K562 (cell line): ENCODE results near the gene WNK1. TPM values are rescaled to one million over a fixed set of nuclear protein-coding genes. Genes with fewer than 3 reads are reported as not detected.

Experiments used
- CBX3 ChIP-seq, 2 experiments: IDR thresholded peaks; 1 replicate in 1 of 2; 2 replicates in 1 of 2; pipeline ENCODE4 v1.6.1; 2012; ENCODE audit warnings: inconsistent platforms in 2 of 2, low read length in 2 of 2, borderline replicate concordance in 1 of 2, control low read depth in 1 of 2
- CBX8 ChIP-seq: fragments of 200-600 bp; sonication (generic); IDR thresholded peaks from 2 replicates; pipeline ENCODE4 v1.6.1; 2012; ENCODE audit warnings: borderline replicate concordance, mixed run types, low read depth, mild to moderate bottlenecking, moderate library complexity, mixed read lengths, low read length, control low read depth, inconsistent platforms; ENCODE audit not compliant: poor library complexity, severe bottlenecking; ENCODE audit errors: extremely low read depth
- DIDO1 ChIP-seq: fragments of 450-650 bp; IDR thresholded peaks from 2 replicates; pipeline ENCODE4 v1.6.1; 2016; ENCODE audit warnings: low read depth, missing biosample characterization, missing genetic modification characterization
- ESRRB ChIP-seq: fragments of 250-450 bp; sonication (Bioruptor Pico); IDR thresholded peaks from 2 replicates; pipeline ENCODE4 v1.5.0; 2020; ENCODE audit warnings: mild to moderate bottlenecking, moderate library complexity, borderline replicate concordance
- GABPB2 ChIP-seq: fragments of 250-450 bp; sonication (Bioruptor Pico); conservative IDR thresholded peaks from 2 replicates; pipeline ENCODE4 v1.5.1; 2021; ENCODE audit warnings: mild to moderate bottlenecking
- GTF2E2 ChIP-seq: fragments of 200-800 bp; sonication (Bioruptor generic); IDR thresholded peaks from 2 replicates; pipeline ENCODE4 v1.6.1; 2016; ENCODE audit warnings: missing genetic modification characterization, missing compliant biosample characterization
- HNRNPLL ChIP-seq: fragments of 200-400 bp; formaldehyde crosslinking; IDR thresholded peaks from 2 replicates; pipeline ENCODE4 v1.6.1; 2017; ENCODE audit warnings: low read length, low read depth, mild to moderate bottlenecking; ENCODE audit not compliant: poor library complexity, severe bottlenecking
- KAT2B ChIP-seq: IDR thresholded peaks from one replicate; pipeline ENCODE4 v1.6.1; 2012; ENCODE audit warnings: low read depth, mild to moderate bottlenecking, control low read depth, inconsistent platforms, low read length, moderate library complexity
- POLR2G ChIP-seq: fragments of 200-400 bp; formaldehyde crosslinking; IDR thresholded peaks from 2 replicates; pipeline ENCODE4 v1.6.1; 2017; ENCODE audit warnings: low read depth, mild to moderate bottlenecking, antibody characterized with exemption, low read length, moderate library complexity
- RBM14 ChIP-seq: fragments of 200-400 bp; formaldehyde crosslinking; IDR thresholded peaks from 2 replicates; pipeline ENCODE4 v1.6.1; 2018; ENCODE audit warnings: low read depth, mild to moderate bottlenecking, low read length, moderate library complexity, borderline replicate concordance; ENCODE audit not compliant: insufficient read depth
- XRCC5 ChIP-seq: fragments of 200-400 bp; formaldehyde crosslinking; IDR thresholded peaks from 2 replicates; pipeline ENCODE4 v1.6.1; 2017; ENCODE audit warnings: low read depth, mild to moderate bottlenecking, low read length
- ZEB2 ChIP-seq: fragments of 450-650 bp; IDR thresholded peaks from 2 replicates; pipeline ENCODE4 v1.6.1; 2016
- ZFPM2 ChIP-seq: fragments of 250-450 bp; sonication (Bioruptor Pico); IDR thresholded peaks from 2 replicates; pipeline ENCODE4 v1.5.1; 2022; ENCODE audit warnings: mild to moderate bottlenecking
- polyA plus RNA-seq, 8 experiments: library from polyadenylated mRNA; depleted of rRNA in 4 of 8; stranded (reverse) in 5 of 8; unstranded in 3 of 8; fragments of >200 nt; fragmentation: Nextera tagmentation in 2 of 8; fragmentation: Illumina TruSeq in 1 of 8; extraction: Ambion mirVana in 2 of 8; extraction: Trizol in 1 of 8; gene quantifications; 2 replicates each; pipeline versions ENCODE4 v1.2.1 to v1.2.3, GENCODE V29; 2011 to 2014; ENCODE audit warnings: inconsistent platforms in 1 of 8, missing spikeins in 1 of 8
- total RNA-seq, 7 experiments: library from RNA; depleted of rRNA in 6 of 7; stranded (reverse); fragments of >200 nt in 6 of 7; fragmentation: Illumina TruSeq in 2 of 7; extraction: Trizol in 2 of 7; gene quantifications; 2 replicates each; pipeline versions ENCODE4 v1.2.1 to v1.2.3, GENCODE V29; 2011 to 2021; ENCODE audit warnings: low replicate concordance in 1 of 7
- TF ChIP-seq, protein P1 (sequence below): fragments of 250-450 bp; sonication (Bioruptor Pico); IDR thresholded peaks from 2 replicates; pipeline ENCODE4 v1.4.0; 2020
- TF ChIP-seq, protein P2 (sequence below), 2 experiments: IDR thresholded peaks; 2 replicates each; pipeline ENCODE4 v1.6.1; 2011; ENCODE audit warnings: borderline replicate concordance in 1 of 2, control low read depth in 1 of 2, low read depth in 1 of 2, low read length in 1 of 2, mild to moderate bottlenecking in 1 of 2, mixed read lengths in 1 of 2, moderate library complexity in 1 of 2; ENCODE audit not compliant: insufficient read depth in 1 of 2, insufficient read length in 1 of 2, poor library complexity in 1 of 2, severe bottlenecking in 1 of 2; ENCODE audit errors: extremely low read depth in 1 of 2
- TF ChIP-seq, protein P3 (sequence below), 3 experiments: fragments of 200-800 bp in 1 of 3; fragments of 250-450 bp in 1 of 3; fragments of 450-650 bp in 1 of 3; sonication (Bioruptor Pico) in 1 of 3; sonication (Bioruptor generic) in 1 of 3; formaldehyde crosslinking in 1 of 3; IDR thresholded peaks; 2 replicates each; pipeline versions ENCODE4 v1.6.1 to v1.8.0; 2016 to 2022; ENCODE audit warnings: mild to moderate bottlenecking in 2 of 3, missing genetic modification characterization in 2 of 3, missing compliant biosample characterization in 1 of 3, moderate library complexity in 1 of 3
- TF ChIP-seq, protein P4 (sequence below): fragments of 250-450 bp; sonication (Bioruptor Pico); IDR thresholded peaks from 2 replicates; pipeline ENCODE4 v1.4.0; 2020; ENCODE audit warnings: borderline replicate concordance

The WNK1 gene
- total and polyA plus RNA-seq, 9 of the 15 experiments (the other 6 are each of a cell fraction or from before 2014, with no cell fraction given) = 4.3 to 73.9 (median 31.0) TPM

DNA sequence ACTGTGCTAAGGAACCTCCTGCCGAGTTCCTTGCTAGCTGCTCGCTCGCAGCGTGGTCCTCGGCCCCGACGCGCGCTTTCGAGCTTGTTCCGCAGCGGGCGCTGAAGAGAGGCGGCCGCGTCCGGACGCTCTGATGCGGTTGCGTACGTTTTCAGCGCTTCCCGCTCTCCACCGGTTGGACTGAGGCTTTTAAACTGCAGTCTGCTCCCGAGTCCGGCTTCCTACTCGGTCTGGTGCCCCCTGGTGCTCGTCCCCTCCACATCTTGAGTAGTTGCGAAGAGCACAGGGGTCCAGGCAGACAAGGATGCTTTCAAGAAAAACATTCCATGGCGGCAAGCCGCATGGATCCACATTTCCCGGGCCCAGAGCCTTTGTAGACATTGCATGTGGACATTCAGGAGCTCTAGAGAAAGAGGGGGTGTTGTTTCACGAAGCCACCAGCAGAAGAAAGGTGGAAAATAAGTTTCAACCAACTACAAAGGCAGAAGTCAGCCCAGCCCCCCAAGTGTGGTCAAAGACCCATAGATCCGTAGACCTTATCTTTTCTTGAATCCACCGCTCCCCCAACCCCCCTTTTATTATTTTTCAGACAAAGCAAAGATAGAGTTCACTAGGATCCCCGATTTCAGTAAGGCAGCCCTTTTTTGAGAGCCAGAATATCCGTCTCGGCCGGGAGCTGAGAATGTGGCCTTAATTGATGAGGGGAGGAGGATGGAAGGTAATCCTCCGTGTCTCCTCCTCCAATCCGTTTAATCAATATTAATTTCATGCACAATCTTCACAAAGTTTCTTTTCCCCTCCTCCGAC is 984 bp upstream of the WNK1 start (continued):
- TF ChIP-seq HNRNPLL (peak; percentile 100), ESRRB (CRISPR knock-in tag) (no peak), CBX3 (IDR thresholded peaks at IDR 0.05; ENCODE audit: borderline replicate concordance in 1 of 2, low read length in 2 of 2) (peak in 1 of 2 experiments; percentile 69; a peak in 1 of 3 replicates), KAT2B (no peak), ZEB2 (no peak), DIDO1 (tag) (no peak), XRCC5 (peak; percentile 88), CBX8 (no peak), GABPB2 (CRISPR knock-in tag) (no peak), GTF2E2 (tag) (no peak; the same call in 1 of the 2 replicates), RBM14 (no peak), POLR2G (peak; percentile 89), ZFPM2 (CRISPR knock-in tag) (no peak)
- TF ChIP-seq, protein P1, sequence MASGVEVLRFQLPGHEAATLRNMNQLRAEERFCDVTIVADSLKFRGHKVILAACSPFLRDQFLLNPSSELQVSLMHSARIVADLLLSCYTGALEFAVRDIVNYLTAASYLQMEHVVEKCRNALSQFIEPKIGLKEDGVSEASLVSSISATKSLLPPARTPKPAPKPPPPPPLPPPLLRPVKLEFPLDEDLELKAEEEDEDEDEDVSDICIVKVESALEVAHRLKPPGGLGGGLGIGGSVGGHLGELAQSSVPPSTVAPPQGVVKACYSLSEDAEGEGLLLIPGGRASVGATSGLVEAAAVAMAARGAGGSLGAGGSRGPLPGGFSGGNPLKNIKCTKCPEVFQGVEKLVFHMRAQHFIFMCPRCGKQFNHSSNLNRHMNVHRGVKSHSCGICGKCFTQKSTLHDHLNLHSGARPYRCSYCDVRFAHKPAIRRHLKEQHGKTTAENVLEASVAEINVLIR (CRISPR knock-in tag) = no peak
- TF ChIP-seq, protein P2, sequence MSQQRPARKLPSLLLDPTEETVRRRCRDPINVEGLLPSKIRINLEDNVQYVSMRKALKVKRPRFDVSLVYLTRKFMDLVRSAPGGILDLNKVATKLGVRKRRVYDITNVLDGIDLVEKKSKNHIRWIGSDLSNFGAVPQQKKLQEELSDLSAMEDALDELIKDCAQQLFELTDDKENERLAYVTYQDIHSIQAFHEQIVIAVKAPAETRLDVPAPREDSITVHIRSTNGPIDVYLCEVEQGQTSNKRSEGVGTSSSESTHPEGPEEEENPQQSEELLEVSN (IDR thresholded peaks at IDR 0.05; ENCODE audit: borderline replicate concordance in 1 of 2, extremely low read depth in 1 of 2, insufficient read depth in 1 of 2, insufficient read length in 1 of 2, low read depth in 1 of 2, low read length in 1 of 2, poor library complexity in 1 of 2, severe bottlenecking in 1 of 2) = peak; percentile 92 to 94
- TF ChIP-seq, protein P3, sequence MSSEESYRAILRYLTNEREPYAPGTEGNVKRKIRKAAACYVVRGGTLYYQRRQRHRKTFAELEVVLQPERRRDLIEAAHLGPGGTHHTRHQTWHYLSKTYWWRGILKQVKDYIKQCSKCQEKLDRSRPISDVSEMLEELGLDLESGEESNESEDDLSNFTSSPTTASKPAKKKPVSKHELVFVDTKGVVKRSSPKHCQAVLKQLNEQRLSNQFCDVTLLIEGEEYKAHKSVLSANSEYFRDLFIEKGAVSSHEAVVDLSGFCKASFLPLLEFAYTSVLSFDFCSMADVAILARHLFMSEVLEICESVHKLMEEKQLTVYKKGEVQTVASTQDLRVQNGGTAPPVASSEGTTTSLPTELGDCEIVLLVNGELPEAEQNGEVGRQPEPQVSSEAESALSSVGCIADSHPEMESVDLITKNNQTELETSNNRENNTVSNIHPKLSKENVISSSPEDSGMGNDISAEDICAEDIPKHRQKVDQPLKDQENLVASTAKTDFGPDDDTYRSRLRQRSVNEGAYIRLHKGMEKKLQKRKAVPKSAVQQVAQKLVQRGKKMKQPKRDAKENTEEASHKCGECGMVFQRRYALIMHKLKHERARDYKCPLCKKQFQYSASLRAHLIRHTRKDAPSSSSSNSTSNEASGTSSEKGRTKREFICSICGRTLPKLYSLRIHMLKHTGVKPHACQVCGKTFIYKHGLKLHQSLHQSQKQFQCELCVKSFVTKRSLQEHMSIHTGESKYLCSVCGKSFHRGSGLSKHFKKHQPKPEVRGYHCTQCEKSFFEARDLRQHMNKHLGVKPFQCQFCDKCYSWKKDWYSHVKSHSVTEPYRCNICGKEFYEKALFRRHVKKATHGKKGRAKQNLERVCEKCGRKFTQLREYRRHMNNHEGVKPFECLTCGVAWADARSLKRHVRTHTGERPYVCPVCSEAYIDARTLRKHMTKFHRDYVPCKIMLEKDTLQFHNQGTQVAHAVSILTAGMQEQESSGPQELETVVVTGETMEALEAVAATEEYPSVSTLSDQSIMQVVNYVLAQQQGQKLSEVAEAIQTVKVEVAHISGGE (CRISPR knock-in tag; IDR thresholded peaks at IDR 0.05) = peak in 1 of 3 experiments; percentile 59; a peak in 2 of 6 replicates
- TF ChIP-seq, protein P4, sequence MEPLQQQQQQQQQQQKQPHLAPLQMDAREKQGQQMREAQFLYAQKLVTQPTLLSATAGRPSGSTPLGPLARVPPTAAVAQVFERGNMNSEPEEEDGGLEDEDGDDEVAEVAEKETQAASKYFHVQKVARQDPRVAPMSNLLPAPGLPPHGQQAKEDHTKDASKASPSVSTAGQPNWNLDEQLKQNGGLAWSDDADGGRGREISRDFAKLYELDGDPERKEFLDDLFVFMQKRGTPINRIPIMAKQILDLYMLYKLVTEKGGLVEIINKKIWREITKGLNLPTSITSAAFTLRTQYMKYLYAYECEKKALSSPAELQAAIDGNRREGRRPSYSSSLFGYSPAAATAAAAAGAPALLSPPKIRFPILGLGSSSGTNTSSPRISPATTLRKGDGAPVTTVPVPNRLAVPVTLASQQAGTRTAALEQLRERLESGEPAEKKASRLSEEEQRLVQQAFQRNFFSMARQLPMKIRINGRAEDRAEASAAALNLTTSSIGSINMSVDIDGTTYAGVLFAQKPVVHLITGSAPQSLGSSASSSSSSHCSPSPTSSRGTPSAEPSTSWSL (CRISPR knock-in tag) = no peak
